GM21390 (cell line): Measurements from ENCODE around the gene PHF3.
A peak's percentile ranks its signal among the peaks of the same experiment; 100 is the strongest.

Experiments
- ATAC-seq: cut with Tn5 transposase; IDR thresholded peaks from one replicate; pipeline ENCODE4 v1.9.1; 2021; ENCODE audit not compliant: unreplicated experiment

PHF3 gene, protein sequence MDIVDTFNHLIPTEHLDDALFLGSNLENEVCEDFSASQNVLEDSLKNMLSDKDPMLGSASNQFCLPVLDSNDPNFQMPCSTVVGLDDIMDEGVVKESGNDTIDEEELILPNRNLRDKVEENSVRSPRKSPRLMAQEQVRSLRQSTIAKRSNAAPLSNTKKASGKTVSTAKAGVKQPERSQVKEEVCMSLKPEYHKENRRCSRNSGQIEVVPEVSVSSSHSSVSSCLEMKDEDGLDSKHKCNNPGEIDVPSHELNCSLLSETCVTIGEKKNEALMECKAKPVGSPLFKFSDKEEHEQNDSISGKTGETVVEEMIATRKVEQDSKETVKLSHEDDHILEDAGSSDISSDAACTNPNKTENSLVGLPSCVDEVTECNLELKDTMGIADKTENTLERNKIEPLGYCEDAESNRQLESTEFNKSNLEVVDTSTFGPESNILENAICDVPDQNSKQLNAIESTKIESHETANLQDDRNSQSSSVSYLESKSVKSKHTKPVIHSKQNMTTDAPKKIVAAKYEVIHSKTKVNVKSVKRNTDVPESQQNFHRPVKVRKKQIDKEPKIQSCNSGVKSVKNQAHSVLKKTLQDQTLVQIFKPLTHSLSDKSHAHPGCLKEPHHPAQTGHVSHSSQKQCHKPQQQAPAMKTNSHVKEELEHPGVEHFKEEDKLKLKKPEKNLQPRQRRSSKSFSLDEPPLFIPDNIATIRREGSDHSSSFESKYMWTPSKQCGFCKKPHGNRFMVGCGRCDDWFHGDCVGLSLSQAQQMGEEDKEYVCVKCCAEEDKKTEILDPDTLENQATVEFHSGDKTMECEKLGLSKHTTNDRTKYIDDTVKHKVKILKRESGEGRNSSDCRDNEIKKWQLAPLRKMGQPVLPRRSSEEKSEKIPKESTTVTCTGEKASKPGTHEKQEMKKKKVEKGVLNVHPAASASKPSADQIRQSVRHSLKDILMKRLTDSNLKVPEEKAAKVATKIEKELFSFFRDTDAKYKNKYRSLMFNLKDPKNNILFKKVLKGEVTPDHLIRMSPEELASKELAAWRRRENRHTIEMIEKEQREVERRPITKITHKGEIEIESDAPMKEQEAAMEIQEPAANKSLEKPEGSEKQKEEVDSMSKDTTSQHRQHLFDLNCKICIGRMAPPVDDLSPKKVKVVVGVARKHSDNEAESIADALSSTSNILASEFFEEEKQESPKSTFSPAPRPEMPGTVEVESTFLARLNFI (N-terminal part only)

GRCh38 chr6:63635588-63636517 lies at the start of gene PHF3:
PHF3 (plus strand) TSS chr6:63635802; CDS start chr6:63646552, 10,750 bp downstream.
- ATAC-seq, result peak; percentile 90

DNA sequence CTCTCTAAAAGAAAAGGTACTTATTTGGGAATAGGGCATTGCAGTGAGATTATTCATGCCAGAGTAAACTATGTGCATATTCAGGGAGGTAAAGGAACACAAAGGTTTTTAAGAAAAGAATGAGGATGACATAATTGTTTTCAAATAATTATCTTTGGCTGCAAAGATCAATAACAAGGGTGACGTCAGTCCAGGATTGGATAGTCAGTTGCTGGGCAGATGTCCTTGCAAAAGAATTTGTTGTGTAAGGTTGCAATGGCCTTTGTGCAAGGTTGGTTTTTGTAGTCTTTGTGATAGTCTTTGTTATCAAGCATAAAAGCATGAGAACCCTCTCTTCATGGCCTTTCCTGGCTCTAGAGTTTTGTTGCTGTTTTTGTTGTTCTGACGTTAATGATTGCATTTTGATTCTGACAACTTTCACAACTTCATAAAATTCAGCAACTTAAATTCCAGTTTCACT lies 45.6 kb upstream of the PHF3 start:
- no peak for ATAC-seq

- no peak for ATAC-seq
Measured at GRCh38 chr6:63592886-63593285, 42.7 kb upstream of the PHF3 start.

DNA sequence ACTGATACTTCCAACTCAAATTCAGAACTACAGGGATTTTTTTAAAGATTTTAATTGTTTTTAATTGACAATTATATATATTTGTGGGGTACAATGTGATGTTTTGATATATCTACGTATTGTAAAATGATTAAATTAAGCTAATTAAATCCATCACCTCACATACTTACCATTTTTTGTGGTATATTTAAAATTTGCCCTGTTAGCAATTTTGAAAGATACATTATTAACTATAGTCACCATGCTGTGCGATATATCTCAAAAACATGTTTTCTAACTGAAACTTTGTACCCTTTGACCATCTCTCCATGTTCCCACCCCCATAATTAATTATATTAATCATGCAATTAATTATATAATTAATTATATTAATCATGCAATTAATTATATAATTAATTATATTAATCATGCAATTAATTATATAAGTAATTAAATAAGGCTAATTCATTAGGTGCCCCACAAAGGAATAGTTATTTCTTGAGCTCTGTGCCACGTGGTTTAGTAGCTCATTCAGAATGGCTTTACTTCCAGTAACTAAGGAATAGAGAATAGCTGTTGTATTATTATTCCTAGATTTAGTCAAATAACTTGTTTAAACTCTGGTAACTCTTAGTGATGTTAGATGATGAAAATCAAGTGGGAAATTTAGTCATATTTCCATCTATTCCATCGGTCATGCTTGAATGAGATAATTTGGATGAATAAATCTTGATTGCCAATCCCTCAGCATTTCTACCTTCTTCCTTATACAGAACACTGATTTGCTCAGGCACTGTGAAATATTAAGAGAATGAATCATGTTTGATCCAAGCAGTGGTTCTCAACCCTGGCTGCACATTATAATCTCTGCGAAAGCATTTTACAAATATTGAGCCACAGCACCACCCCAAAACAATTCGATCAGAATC lies 38.2 kb upstream of the PHF3 start:
- no peak for ATAC-seq

DNA sequence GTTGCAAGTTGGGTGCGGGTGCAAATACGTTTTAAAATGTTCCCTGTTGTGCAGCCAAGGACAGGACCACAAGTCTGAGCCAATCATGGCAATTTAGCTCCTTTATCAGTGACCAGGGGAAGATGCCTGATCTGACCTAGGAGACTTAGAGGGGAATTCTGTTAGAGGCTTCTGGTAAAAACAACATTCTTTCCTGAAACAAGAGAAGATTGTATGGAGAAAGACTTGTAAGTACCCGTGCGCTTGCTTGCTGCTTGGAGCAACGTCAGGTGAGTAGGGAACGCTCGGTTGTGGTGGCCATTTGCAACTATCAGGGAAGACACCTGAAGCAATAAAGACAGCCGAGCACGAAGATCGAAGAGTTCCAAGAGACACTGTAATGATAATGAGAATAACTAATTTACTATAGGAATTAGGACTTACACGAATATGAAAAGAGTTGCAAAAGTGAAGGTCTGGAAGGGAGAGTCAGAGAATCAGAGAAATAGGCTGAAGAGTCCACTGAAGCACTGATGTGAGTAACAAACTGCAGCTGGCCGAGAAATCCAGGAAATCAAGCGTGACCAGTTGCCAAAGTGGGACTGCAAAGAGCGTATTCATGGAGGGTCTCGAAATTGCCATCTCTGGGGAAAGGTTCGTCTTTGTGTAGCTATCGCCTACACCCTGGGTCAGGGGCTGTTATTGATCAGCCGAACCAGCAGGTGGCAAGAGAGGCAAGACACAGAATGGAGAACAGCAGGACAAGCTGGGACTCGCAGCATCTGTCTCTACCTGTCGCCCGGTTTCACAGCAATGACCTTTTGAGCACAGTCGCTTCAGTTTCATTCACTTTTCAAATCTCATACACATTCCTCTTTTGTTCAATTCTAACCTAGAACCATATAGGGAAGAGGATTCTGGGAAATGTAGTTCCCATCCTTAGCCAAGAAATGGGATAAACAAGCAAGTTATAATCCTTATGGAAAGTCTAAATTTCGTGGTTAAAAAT lies 37.3 kb upstream of the PHF3 start:
- ATAC-seq, result peak; percentile 100

- no peak for ATAC-seq
Measured at GRCh38 chr6:63599243-63599642, 36.4 kb upstream of the PHF3 start.

DNA sequence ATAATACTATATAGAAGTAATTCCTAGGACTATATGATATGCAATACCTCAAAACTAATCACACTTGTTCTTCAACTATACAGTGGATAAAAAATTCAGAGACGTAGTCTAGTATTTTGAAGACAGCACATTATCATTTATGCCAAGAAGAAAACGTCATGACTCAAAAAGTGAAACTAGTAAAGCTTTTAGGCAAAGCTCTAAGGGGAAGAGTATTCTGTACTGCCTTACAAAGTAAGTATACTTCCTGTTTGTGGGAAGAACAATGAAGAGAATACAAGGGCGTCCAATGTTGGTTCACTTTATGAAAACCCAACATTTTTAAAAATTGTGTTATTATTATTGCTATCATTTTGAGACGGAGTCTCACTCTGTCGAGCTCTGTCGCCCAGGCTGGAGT lies 35.5 kb upstream of the PHF3 start:
- ATAC-seq, result no peak

DNA sequence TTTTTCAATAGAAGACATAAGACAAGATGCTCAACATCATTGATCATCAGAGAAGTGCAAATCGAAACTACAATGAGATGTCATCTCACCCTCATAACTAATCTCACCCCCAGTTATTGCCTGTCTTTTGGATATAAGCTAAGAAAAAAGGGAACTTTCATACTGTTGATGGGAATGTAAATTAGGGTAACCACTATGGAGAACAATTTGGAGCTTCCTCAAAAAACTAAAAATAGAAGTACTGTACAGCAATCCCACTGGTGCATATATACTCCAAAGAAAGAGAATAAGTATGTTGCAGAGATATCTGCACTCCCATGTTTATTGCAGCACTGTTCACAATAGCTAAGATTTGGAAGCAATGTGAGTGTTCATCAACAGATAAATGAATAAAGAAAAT lies 26.4 kb upstream of the PHF3 start:
- no peak for ATAC-seq

GRCh38 chr6:63610944-63611343 lies 24.7 kb upstream of the PHF3 start:
- ATAC-seq, result no peak

DNA sequence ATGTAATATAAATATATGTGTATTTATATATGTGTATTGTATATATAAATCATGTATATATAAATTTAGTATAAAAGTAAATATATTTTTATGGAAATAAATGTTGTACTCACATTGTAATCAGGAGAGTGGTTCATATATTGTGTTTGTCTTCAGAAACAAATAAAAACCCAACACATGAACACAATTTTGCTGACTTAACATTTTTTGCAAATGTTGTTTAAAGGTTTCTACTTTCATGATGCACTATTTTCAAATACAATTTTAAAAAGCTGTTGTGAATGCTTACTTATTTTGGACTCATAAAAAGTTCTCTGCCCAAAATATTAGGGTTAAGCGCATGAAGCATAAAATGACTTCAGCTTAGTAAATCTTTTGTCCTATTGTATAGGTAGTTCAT lies 24.0 kb upstream of the PHF3 start:
- no peak for ATAC-seq

GRCh38 chr6:63615590-63615989 lies 20.0 kb upstream of the PHF3 start:
- no peak for ATAC-seq

GRCh38 chr6:63624091-63624490 lies 11.5 kb upstream of the PHF3 start:
- no peak for ATAC-seq

GRCh38 chr6:63630466-63630865 lies 5.1 kb upstream of the PHF3 start:
- ATAC-seq, result no peak

GRCh38 chr6:63634630-63635029 lies 972 bp upstream of the PHF3 start:
- no peak for ATAC-seq

DNA sequence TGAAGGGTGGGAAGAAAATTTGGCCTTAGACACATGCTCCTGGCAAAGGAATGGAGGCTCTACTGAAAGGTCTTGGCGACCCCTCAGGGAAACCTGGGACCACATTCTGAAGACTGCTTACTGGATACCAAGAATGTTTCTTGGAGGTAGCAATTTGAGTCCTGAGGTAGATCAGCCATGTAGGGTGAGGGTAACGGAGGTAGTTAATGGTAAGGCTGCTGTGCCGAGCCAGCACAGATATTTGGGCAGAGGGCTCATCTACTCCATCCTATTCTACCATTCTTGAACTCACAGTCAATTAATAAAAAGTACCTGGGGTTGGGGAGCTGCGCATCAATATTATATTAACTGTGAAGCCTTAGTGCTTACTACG lies 401 bp upstream of the PHF3 start:
- peak; percentile 28 for ATAC-seq

DNA sequence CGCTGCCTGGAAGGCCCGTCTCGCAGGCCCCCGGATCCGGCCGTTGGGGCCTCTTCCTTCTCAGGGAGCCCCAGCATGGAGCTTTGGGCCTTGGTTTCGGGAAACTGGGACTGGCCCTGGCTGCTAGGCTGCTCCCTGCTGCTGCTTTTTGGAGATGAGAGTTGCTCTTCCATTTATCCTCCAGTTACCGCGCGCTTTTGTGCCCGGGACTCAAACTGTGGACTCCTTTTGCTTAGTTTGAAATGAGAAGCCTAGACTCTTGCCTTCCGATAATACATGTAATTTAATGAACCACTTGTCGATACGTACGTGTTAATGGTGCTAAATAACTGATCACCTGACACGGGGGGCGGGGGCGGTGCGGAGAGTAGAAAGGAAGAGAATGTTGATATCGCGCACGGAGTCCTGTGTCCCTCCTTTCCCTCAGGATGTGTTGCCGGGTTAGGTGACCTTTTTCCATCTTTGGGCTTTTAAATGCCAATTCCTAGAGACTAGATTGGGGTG lies 968 bp downstream of the PHF3 start:
- peak; percentile 4 for ATAC-seq

DNA sequence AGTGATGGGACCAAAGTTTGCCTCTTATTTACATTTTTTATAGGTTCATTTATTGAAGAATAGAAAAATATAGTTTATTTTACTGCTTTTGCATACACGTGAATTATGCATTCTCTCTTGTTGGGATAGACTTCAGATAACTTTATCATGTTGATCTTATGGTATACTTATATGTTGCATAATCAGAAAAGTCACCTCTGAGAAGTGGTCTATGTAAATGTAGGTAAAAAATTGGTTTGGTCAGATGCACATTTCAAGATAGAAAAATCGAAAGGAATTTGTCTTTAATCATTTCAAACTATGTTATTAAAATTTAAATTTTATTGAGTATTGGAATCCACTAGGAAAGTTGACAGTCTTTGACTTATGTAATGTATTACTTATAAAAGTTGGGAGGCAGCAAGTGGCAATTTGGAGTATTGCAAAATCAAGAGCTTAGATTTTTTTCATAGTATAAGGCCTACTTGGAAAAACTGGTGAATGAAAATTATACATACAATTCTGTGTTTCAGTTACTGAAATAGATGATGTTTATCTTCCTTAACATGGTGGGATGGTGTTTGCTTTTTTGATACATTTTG lies 2.4 kb downstream of the PHF3 start:
- ATAC-seq, result no peak
